Femur (tissue), 1 donor: Measurements from ENCODE around the gene OTX1.

Experiments
- DNase-seq: peaks from one replicate; pipeline ENCODE4 v3.0.0-alpha.2; 2017

OTX1 gene

DNA sequence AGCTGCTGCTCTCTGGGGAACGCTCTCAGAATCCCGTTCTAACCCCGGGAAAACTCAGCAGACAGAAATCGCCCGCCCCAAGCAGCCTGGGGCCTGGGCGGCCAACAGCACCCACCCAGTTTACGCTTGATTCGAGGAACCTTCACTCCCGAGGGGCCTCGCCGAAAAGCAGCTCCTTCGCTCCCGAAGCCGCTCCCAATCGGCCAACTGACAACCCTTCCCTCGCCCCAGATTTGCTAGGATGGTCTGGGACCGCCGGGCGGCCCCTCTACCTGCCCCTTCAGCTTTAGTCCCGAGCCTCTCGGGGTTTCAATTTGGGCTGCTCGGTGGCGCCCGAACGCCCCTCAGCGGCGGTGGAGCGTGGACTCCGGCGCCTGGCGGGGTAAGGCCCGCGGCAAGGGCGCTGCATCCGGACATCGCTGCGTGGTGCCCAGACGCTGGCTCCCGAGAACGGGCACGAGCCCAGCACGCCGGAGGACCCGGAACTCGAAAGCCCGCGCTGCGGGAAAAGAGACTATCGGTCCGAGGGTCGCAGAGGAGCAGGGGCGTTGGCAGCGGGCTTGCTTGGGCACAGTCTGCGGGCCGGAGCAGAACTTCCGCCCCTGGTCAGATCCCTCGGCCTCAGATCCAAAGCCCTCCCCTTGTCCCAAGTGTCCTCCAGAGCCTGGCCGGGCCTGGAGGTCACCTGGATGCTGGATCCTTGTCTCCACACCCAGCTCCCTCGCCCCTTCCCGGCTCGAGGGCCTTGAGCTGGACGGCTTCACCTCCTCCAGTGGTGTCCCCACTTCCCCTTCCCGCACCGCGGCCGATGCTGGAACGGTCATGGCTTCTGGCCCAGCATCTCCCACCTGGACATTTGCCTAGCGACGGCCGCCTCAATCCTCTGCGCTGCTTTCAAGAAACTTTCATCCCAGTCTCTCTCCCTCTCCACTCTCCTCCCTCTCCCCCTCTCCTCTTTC is 3.0 kb upstream of the OTX1 start:
- peak; percentile 36 for DNase-seq

DNA sequence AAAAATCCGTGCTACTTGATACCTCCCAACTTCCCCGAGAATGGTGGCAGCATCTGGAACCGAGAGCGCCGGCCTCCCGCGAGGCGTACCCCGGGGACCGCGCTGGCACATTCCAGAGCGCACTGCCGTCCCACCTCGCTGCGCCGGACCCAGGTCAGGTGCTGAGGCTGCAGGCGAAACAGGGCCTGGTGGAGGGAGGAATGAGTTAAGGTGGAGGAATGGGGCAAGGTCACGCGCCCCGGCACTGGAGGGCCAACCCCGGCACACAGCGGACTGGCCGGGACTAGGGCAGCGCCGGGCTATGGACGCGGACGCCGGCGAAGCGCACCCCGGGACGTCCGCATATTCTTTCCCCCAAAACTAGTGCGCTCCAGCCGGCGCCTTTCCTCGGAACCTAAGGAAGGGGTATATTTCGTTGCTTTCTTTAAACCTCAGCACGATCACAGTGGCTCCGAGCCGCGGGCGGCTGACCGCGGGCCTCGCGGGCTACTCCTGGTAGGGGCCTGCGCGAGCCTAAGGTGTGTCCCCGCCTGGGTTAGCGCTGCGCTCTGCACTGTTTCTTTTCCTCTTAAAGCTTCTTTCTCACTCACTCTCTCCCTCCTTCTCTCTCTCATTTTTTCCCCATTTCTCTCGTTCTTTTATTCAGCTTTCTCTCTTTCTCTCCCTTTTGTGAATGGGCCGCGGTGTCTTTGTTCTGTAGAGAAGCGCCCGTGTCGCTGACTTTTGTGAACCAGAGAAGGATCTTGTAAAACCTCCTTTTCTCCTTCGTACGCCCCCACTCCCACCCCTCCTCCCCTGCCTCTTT is 2.1 kb upstream of the OTX1 start:
- DNase-seq, result peak; percentile 38

DNA sequence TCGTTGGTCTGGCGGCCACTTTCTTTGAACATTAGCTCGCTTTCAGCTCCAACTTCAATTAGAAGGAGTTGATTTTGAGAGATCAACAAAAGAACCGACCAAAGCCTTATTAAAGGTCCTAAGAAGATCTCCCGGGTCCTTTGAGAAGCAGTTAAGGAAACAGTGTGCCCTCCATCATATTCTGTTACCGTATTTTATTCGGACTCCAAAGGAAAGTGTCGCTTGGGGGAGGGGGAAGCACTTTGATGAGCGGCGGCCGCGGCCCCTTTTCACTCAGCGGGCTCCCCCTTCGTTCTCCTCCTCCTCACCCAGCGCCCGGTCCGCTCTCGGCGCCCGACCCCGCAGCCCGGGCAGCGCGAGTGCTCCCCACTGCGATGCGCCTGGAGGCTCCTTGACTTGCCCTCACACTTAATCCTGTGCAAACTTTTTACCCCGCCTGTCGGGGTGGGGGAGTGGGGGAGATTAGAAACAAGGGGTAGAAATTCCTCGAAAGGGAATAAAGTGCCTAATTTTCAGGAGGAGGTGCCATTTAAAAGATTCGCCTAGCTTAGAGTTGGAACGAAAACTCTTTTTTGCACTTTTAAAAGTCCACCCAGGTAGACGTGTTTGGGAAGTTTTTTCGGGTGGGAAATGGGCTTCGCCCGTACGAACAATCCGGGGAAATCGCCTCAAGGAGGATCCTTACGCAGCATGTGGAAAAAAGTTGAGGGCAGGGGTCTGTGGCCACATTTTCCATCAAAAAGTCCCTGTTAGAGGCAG is 1.2 kb upstream of the OTX1 start:
- peak; percentile 27 for DNase-seq

DNA sequence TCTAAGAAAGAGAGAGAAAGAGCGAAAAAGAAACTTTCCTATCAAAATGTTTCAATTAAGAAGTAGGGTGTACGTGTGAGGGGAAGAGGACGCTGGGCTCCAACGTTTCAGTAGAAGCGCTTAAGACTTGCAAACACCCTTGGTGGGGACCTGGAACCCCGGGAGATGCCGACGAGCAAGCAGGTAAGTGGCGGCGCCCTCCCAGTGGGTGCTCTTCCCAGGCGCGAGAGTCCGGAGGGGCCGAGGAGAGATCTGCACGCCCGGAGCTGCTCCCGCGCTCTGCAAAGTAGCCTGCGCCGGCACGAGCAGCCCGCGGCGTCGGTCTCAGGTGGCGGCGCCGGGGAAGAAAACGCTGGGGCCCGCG is 678 bp upstream of the OTX1 start:
- DNase-seq, result peak; percentile 42

DNA sequence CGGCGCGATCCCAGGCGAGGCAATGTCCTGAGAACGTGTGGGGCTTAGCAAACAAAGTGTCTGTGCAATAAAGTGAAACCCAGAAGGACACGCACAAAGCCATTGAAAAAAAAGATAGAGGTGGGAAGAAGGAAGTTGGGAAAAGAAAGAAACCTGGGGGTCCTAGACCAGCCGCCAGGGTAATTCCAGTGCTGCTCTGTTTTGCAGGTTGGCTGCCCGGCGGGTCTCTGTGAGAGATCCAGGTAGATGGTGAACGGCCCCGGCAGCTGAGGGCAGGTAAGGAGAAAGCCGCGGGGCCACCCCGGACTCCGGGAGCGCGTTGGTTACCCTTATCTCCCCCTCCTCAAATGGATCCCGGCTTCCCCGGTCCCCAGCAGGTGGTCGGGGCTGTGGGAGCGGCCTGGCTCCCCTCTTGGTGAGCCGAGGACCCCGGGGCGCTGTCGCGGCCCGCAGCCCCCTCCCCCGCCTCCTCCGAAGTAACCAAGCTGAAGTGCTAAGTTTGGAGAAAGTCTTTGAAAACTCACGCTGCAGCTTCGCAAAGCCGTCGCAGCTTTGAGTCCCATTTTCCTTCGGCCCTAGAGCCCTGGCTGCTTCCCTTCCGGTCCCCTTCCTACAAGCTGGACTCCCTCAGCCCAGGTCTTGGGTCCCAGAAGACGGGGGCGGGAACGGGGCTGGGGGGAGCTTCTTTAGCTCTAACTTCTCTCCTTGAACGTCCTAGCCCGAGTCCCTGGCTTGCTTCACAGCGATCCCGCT is 588 bp downstream of the OTX1 start:
- no peak for DNase-seq

- DNase-seq, result no peak
Observed at GRCh38 chr2:63051795-63052333, 1.2 kb downstream of the OTX1 start.

DNA sequence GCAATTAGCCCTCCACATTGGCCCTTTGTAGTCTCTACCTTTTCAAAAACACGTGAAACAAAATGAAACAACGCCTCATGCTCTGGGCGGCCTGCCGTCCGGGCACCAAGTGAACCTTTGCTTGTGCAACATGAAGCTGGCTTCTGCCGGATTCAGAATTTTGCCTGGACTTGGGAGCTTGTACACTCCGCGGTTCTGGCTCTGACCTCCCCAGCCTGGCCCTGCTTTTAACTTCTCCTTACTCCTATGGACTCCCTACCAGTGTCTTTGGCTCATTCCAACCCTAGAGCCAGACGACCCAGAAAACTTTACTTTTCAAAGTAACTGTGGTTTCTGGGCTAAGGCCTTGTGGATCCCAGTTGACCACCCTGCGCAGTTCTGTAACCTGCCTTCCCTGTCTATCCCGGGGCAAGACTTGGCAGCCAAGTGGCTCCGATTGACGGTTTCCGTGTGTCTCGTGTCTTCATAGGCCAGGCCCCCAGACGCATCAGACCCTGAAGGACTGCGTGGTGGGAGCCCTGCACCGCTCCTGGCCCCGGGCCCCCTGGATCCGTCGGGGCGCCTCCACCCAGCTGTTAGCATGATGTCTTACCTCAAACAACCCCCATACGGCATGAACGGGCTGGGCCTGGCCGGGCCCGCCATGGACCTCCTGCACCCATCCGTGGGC is 1.9 kb downstream of the OTX1 start:
- no peak for DNase-seq

- no peak for DNase-seq
Observed at GRCh38 chr2:63053081-63053888, 2.7 kb downstream of the OTX1 start.

DNA sequence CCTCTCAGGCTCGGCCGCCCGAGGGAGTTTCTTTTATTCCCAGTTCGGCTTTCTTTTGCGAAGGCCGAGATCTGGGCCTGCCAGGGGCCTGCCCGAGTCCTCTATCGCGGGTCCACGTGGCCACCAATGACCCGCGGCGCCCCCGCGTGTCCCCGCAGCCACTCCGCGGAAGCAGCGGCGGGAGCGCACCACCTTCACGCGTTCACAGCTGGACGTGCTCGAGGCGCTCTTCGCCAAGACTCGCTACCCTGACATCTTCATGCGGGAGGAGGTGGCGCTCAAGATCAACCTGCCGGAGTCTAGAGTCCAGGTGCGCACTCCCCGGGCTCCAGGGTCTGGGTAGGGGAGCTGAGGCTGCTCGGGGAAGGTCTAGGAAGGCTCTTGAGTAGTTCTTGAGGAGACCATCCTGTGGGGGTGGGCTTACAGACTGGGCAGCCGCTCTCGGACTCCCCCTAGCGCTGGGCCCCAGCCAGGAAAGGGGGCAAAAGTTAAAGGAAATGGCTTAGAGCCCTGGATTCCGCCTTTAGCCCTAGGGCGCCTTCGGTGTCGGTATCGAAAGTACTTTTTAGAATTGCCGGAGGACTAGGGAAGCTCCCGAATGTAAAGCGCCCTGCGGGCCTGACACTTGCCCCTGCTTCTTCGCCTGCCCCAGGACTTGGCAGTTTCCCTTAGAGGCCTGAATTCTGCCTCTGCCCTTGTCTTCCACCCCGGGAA is 3.4 kb downstream of the OTX1 start:
- peak; percentile 23 for DNase-seq

DNA sequence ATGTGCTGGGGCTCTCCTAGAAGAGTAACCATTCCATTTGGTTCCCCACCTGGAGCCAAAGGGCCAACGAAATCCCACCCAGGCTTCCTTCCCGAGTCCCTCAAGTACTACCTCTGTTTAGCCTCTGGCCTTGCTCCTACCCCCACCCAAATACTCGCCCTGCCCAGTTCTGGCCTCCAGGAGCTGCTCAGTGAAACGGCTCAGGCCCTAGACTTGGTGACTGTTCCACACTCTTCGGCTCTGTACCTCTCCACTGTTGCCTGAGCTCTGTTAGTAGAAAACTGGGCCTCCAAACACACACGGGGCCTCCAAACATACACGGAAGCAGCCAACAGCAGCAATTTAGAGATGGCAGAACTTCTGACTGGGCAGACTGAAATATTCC is 4.2 kb downstream of the OTX1 start:
- DNase-seq, result no peak

- peak; percentile 38 for DNase-seq
Observed at GRCh38 chr2:63055226-63056106, 4.8 kb downstream of the OTX1 start.

- DNase-seq, result peak; percentile 52
Observed at GRCh38 chr2:63056107-63057050, 5.7 kb downstream of the OTX1 start.

DNA sequence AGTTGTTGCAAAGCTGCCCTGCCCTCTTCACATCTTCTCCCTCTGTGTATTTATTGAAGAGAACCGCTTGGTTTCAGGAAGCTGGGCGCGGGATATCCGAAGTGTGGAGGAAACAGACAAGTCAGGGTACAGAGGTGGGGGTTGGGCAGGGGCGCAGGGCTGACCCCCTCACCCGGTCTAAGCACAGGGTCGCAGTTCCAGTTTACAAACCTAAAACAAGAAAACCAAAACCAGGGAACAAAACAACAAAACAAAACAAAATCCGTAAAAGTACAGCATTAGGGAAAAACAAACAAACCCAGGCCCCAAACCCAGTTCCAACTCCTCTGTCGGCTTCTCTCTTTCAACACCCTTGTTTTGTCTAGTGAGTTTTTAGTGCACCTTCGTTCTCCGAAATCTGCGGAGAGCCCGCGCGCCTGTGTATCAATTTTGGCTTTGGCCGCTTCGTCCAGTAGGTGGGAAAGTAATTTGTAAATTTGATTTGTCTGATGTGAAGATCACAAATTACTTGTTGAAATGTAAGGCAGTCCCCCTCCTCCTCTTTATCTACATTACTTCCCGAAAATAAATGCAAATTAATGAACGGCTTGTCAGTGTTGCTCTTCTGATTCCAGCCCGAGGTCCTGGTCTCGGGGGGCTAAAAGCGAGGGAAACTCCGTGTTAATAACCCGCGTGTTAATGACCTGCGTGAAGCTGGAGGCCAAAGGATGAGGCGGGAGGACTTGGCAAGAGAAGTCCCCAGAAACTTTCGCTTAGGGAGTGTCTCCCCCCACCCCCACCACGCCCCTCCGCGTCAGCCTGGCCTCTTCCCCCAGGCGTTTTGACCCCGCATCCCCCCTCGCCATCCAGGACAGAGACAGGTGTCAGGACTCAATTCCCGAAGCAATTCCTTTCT is 6.9 kb downstream of the OTX1 start:
- DNase-seq, result peak; percentile 32

GRCh38 chr2:63058144-63058920 is 7.7 kb downstream of the OTX1 start:
- DNase-seq, result peak; percentile 40

DNA sequence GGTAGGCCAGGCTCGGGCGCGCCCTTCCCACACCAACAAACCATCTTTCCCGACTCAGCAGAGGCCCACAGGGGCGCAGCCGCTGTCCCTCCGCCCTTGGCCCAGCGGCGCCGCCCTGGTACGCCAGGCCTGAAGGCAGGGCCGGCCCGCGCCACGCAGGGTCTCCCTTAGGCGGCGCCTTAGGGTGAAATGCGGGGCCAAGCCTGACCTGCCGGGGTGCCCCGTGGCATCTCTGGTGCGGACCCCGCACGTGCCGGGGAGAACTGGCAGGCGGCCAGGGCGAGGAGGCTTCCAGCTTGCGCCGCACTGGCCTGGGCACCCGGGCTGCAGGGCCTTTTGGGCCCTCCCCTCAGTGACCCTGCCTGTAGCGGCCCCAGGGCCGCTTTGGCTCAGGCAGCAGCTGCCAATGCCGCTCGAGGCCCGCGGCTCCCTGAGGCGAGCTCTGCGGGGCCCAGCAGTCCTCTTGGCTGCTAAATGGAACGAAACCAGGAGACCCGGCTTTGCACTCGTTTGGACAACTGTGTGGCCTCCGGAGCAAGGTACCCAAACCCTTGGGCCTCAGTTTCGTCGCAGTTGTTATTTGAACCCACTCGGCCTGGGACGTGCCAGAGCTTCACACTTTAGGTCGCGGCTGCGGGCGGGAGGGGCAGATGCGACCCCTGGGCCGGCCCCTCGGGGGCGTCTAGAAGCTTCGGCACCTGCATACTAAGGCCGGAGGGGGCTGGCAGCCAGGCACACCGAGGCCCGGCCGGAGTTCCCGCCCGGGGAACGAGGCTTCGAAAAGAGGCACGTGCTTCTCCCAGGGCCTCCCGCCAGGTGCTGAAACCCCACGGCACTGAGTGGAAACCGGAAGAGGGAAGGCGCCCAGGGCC is 8.5 kb downstream of the OTX1 start:
- peak; percentile 54 for DNase-seq
